HepG2 (cell line): Measurements from ENCODE around the gene BCAN. TPM values are rescaled to one million over a fixed set of nuclear protein-coding genes. Genes with fewer than 3 reads are reported as not detected.

ENCODE experiments used
- DNMT3B ChIP-seq: conservative IDR thresholded peaks from 2 replicates; pipeline ENCODE4 v1.6.1; 2016; ENCODE audit warnings: missing biosample characterization, control low read depth
- MXD4 ChIP-seq: IDR thresholded peaks from 2 replicates; pipeline ENCODE4 v1.6.1; 2016; ENCODE audit warnings: mild to moderate bottlenecking, missing biosample characterization, missing genetic modification reagents
- PHB2 ChIP-seq: fragments of 450-650 bp; IDR thresholded peaks from 2 replicates; pipeline ENCODE4 v1.6.1; 2018; ENCODE audit not compliant: partially characterized antibody
- SIX4 ChIP-seq: sonication (generic); formaldehyde crosslinking; IDR thresholded peaks from 2 replicates; pipeline ENCODE4 v1.4.0; 2020; ENCODE audit warnings: missing genetic modification reagents
- SMAD3 ChIP-seq: sonication (generic); formaldehyde crosslinking; IDR thresholded peaks from 2 replicates; pipeline ENCODE4 v1.4.0; 2020; ENCODE audit warnings: missing genetic modification reagents
- ZBTB7A ChIP-seq: sonication (generic); formaldehyde crosslinking; IDR thresholded peaks from 2 replicates; pipeline ENCODE4 v1.8.0; 2022; ENCODE audit warnings: mild to moderate bottlenecking, missing genetic modification reagents
- ZNF121 ChIP-seq: sonication (generic); formaldehyde crosslinking; IDR thresholded peaks from 2 replicates; pipeline ENCODE4 v1.5.0; 2020; ENCODE audit warnings: mild to moderate bottlenecking, missing genetic modification reagents
- ZNF550 ChIP-seq: sonication (generic); formaldehyde crosslinking; IDR thresholded peaks from 2 replicates; pipeline ENCODE4 v1.4.0; 2020; ENCODE audit warnings: mild to moderate bottlenecking, missing genetic modification reagents, borderline replicate concordance
- ZNF605 ChIP-seq: sonication (generic); formaldehyde crosslinking; IDR thresholded peaks from 2 replicates; pipeline ENCODE4 v1.8.0; 2022; ENCODE audit warnings: mild to moderate bottlenecking, missing genetic modification reagents
- ZNF644 ChIP-seq: IDR thresholded peaks from 2 replicates; pipeline ENCODE4 v1.6.1; 2016; ENCODE audit warnings: low read depth
- polyA plus RNA-seq, 8 experiments: library from polyadenylated mRNA; depleted of rRNA in 3 of 8; stranded (reverse) in 7 of 8; unstranded in 1 of 8; fragments of >200 nt; fragmentation: Illumina TruSeq in 4 of 8; extraction: Trizol in 4 of 8; gene quantifications; 2 replicates each; pipeline versions ENCODE4 v1.2.1 to v1.2.3, GENCODE V29; 2011 to 2016; ENCODE audit warnings: low read depth in 4 of 8, missing spikeins in 1 of 8, mixed read lengths in 1 of 8; ENCODE audit not compliant: insufficient read depth in 1 of 8
- total RNA-seq, 5 experiments: library from RNA; depleted of rRNA; stranded (reverse); fragments of >200 nt; fragmentation: Illumina TruSeq; extraction: Trizol; gene quantifications; 2 replicates each; pipeline ENCODE4 v1.2.3, GENCODE V29; 2016; ENCODE audit warnings: low read depth in 1 of 5
- TF ChIP-seq, protein P1 (sequence below): sonication (generic); formaldehyde crosslinking; IDR thresholded peaks from 2 replicates; pipeline ENCODE4 v1.4.0; 2020; ENCODE audit warnings: missing genetic modification reagents
- TF ChIP-seq, protein P2 (sequence below): sonication (generic); formaldehyde crosslinking; IDR thresholded peaks from 2 replicates; pipeline ENCODE4 v1.4.0; 2020; ENCODE audit warnings: missing genetic modification reagents, borderline replicate concordance

The BCAN gene
- total and polyA plus RNA-seq, 2 of the 13 experiments (the other 11 are each of a cell fraction or from before 2014, with no cell fraction given) = not detected

DNA sequence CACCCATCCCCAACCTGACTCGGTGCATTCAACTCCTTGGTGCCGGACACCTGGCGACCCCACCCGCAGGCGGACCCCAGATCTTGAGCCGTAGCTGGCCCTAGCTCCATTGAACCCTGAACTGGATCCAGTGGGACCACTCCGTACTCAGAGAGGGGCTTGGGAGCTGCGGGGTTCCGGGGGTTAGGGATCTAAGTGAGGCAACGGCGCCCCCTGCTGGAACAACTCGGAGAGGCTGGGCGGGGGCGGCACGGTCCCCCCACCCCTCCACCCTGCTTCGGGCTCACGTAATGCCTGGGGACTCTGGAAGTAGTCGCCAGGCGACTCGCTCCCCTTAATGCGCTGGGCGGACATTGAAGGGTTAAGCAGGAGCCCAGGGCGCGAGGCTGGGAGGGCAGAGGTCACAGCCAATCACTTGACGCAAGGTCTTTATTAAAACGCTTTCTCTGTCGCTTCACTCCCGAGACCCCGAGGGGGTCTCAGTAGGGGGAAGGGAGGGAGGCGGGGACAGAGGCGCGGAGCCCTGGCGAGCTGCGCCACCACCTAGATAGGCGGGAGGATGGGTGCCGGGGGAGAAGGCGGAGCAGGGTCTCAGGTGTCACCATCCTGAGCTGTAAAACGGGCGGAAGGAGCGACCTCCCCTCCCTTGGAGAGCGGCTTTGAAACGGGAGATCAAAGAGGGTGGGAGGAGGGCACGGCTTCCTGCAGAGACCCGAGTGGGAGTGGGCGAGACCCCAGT lies 64.2 kb downstream of the BCAN start (continued):
- TF ChIP-seq ZNF121 (CRISPR knock-in tag) (no peak), SMAD3 (no peak), SIX4 (CRISPR knock-in tag) (peak; percentile 79), MXD4 (CRISPR knock-in tag) (no peak), ZNF644 (CRISPR knock-in tag) (no peak), ZNF605 (CRISPR knock-in tag) (peak; percentile 64), ZNF550 (no peak), PHB2 (no peak), DNMT3B (CRISPR knock-in tag) (no peak), ZBTB7A (peak; percentile 47; the same call in 1 of the 2 replicates)
- TF ChIP-seq, protein P1, sequence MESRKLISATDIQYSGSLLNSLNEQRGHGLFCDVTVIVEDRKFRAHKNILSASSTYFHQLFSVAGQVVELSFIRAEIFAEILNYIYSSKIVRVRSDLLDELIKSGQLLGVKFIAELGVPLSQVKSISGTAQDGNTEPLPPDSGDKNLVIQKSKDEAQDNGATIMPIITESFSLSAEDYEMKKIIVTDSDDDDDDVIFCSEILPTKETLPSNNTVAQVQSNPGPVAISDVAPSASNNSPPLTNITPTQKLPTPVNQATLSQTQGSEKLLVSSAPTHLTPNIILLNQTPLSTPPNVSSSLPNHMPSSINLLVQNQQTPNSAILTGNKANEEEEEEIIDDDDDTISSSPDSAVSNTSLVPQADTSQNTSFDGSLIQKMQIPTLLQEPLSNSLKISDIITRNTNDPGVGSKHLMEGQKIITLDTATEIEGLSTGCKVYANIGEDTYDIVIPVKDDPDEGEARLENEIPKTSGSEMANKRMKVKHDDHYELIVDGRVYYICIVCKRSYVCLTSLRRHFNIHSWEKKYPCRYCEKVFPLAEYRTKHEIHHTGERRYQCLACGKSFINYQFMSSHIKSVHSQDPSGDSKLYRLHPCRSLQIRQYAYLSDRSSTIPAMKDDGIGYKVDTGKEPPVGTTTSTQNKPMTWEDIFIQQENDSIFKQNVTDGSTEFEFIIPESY (CRISPR knock-in tag) = peak; percentile 28; the same call in 1 of the 2 replicates
- TF ChIP-seq, protein P2, sequence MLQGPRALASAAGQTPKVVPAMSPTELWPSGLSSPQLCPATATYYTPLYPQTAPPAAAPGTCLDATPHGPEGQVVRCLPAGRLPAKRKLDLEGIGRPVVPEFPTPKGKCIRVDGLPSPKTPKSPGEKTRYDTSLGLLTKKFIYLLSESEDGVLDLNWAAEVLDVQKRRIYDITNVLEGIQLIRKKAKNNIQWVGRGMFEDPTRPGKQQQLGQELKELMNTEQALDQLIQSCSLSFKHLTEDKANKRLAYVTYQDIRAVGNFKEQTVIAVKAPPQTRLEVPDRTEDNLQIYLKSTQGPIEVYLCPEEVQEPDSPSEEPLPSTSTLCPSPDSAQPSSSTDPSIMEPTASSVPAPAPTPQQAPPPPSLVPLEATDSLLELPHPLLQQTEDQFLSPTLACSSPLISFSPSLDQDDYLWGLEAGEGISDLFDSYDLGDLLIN (CRISPR knock-in tag) = no peak
